PFSK-1 (cell line): ENCODE measurements around the gene BCKDHB. TPM values are rescaled to one million over a fixed set of nuclear protein-coding genes. Genes with fewer than 3 reads are reported as not detected.

Experiments
- FOXP2 ChIP-seq: optimal IDR thresholded peaks from 2 replicates; pipeline ENCODE3; 2011; ENCODE audit warnings: borderline replicate concordance, control low read depth, inconsistent platforms; ENCODE audit not compliant: insufficient read depth; ENCODE audit errors: extremely low read length, extremely low read depth
- POLR2AphosphoS5 ChIP-seq: IDR thresholded peaks from 2 replicates; pipeline ENCODE4 v1.6.1; 2012; ENCODE audit warnings: low read depth, mild to moderate bottlenecking, control low read depth, low read length, moderate library complexity
- SIN3A ChIP-seq: IDR thresholded peaks from 2 replicates; pipeline ENCODE4 v1.6.1; 2012; ENCODE audit warnings: mild to moderate bottlenecking, low read length, moderate library complexity, borderline replicate concordance; ENCODE audit not compliant: insufficient read depth
- TAF1 ChIP-seq: IDR thresholded peaks from 2 replicates; pipeline ENCODE4 v1.6.1; 2012; ENCODE audit warnings: low read length, control low read depth, borderline replicate concordance; ENCODE audit not compliant: insufficient read depth
- polyA plus RNA-seq: library from polyadenylated mRNA; unstranded; fragments of >200 nt; gene quantifications from one replicate; pipeline ENCODE4 v1.2.1, GENCODE V29; 2012; ENCODE audit warnings: low read depth, missing spikeins; ENCODE audit not compliant: insufficient read length
- TF ChIP-seq, protein P1 (sequence below), 2 experiments: IDR thresholded peaks; 2 replicates each; pipeline versions ENCODE4 v1.6.1 to v1.8.0; 2011 to 2012; ENCODE audit warnings: low read depth in 2 of 2, low read length in 2 of 2, control low read depth in 1 of 2, inconsistent platforms in 1 of 2, mild to moderate bottlenecking in 1 of 2, moderate library complexity in 1 of 2; ENCODE audit not compliant: insufficient read depth in 1 of 2

The BCKDHB gene
- 5.0 TPM for polyA plus RNA-seq

DNA sequence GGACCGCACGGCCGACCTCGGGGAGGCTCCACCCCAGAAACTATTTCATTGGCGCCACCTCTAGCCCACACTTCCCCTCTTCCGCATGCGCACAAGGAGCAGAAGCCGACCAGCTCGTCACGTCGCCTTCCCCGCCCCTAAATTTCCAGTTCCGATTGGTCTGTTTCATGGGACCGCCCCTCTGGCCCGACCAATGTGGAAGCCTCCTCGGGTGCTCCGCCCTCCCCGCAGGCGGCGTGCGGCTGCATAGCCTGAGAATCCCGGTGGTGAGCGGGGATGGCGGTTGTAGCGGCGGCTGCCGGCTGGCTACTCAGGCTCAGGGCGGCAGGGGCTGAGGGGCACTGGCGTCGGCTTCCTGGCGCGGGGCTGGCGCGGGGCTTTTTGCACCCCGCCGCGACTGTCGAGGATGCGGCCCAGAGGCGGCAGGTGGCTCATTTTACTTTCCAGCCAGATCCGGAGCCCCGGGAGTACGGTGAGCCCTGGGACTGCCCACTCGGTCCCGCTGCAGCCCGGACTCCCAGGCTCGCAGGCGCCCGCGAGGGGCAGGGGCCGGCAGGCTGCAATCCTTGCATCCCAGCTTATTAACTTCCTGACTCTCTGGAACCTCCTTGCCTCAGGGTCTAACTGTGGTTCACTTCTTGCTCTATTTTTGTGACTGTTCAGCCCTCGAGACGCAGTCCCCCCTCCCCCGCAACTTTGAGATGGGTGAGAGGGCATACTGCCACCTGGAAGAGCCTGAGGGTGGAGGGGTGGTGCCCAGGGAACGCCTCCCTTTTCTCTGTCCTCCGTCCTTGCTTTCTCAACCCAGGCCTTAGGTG, at the start of gene BCKDHB:
Gene BCKDHB, plus strand, starts transcription at position 254 of the 818 bp plus-strand sequence. Its CDS starts 23 bp downstream, at position 277.
- TF ChIP-seq, protein P1, sequence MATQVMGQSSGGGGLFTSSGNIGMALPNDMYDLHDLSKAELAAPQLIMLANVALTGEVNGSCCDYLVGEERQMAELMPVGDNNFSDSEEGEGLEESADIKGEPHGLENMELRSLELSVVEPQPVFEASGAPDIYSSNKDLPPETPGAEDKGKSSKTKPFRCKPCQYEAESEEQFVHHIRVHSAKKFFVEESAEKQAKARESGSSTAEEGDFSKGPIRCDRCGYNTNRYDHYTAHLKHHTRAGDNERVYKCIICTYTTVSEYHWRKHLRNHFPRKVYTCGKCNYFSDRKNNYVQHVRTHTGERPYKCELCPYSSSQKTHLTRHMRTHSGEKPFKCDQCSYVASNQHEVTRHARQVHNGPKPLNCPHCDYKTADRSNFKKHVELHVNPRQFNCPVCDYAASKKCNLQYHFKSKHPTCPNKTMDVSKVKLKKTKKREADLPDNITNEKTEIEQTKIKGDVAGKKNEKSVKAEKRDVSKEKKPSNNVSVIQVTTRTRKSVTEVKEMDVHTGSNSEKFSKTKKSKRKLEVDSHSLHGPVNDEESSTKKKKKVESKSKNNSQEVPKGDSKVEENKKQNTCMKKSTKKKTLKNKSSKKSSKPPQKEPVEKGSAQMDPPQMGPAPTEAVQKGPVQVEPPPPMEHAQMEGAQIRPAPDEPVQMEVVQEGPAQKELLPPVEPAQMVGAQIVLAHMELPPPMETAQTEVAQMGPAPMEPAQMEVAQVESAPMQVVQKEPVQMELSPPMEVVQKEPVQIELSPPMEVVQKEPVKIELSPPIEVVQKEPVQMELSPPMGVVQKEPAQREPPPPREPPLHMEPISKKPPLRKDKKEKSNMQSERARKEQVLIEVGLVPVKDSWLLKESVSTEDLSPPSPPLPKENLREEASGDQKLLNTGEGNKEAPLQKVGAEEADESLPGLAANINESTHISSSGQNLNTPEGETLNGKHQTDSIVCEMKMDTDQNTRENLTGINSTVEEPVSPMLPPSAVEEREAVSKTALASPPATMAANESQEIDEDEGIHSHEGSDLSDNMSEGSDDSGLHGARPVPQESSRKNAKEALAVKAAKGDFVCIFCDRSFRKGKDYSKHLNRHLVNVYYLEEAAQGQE (IDR thresholded peaks at IDR 0.05; ENCODE audit: insufficient read depth in 1 of 2, low read depth in 2 of 2, low read length in 2 of 2) = 0 out of 4 replicates have a peak, but pooled peaks of 1 of the 2 experiments have one; percentile 7
- TF ChIP-seq TAF1 (peak; percentile 91), POLR2AphosphoS5 (peak; percentile 97), FOXP2 (peak; percentile 67), SIN3A (no peak)

DNA sequence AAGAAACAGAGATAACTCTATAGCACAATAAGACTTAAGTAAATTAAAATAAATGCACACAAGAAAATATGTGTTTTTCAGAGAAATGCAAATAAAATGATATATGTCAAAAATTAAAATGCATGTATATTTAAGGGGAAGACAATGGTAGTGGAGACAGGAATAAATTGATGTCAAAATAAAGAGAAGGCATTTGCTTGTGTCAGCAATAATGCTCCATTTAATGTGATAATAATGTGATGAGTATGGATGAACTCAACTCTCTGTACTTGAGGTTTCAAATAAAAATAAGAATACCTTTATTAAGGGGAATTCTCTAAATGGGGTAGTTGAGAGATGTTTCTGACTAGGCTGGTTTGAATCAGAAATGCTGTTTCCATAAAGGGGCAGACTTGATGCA, 45.7 kb upstream of the BCKDHB start:
- TF ChIP-seq POLR2AphosphoS5 (no peak), TAF1 (no peak), FOXP2 (no peak), SIN3A (no peak)
- TF ChIP-seq, protein P1 (IDR thresholded peaks at IDR 0.05; ENCODE audit: insufficient read depth in 1 of 2, low read depth in 2 of 2, low read length in 2 of 2) = no peak

DNA sequence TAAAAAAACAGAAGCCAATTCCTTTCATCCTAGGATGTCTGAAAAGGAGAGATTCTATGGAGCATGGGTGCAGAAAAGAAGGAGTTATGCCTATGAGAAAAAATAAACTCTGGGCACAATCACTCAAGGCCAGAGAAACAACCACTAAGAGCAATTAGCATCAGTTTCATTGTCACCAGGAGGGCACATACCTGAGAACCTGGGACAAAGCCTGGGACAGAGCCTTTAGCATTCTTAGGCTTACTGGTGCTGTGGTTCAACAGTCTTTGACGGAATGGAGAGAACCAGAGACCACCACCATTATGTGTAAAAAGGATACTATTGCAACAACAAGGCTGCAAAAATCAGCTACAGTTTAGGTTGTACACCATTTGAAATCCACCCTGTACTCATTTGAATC, 29.4 kb upstream of the BCKDHB start:
- TF ChIP-seq TAF1 (no peak), FOXP2 (no peak), POLR2AphosphoS5 (no peak), SIN3A (no peak)
- TF ChIP-seq, protein P1 (IDR thresholded peaks at IDR 0.05; ENCODE audit: insufficient read depth in 1 of 2, low read depth in 2 of 2, low read length in 2 of 2) = no peak

DNA sequence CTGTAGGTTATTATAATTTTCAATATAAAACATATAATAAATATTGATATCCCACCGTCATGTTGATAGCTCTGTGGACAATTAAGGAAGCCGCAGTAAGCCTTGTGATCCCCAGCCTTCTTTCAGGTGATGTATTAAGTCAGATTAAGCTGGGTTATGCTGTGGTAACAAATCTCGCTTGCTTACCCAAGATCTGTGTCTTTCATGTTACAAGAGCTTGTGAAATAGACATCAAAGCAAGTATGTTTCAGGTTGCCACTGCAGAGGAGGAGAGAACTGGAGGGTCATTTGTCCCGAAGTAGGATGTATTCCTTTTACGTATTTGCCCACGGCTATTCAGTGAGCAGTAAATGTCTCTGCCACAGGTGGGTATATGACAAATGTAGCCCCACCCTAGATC, 17.8 kb upstream of the BCKDHB start:
- TF ChIP-seq TAF1 (no peak), FOXP2 (no peak), POLR2AphosphoS5 (no peak), SIN3A (no peak)
- TF ChIP-seq, protein P1 (IDR thresholded peaks at IDR 0.05; ENCODE audit: insufficient read depth in 1 of 2, low read depth in 2 of 2, low read length in 2 of 2) = no peak
